K562 (cell line): ENCODE data around the gene TRABD. TPM values are rescaled to one million over a fixed set of nuclear protein-coding genes. Genes with fewer than 3 reads are reported as not detected.
A peak's percentile ranks its signal among the peaks of the same experiment; 100 is the strongest.

ENCODE experiments used
- ATAC-seq: fragments of 200-7000 bp; cut with Tn5 transposase; 3 replicates; pipeline ENCODE4 v1.9.1; 2020; ENCODE audit warnings: moderate library complexity
- Bru-seq: library from RNA; stranded (reverse); fragments of 400-500 nt; gene quantifications from one replicate; lab custom pipeline; 2021; lab: Mats Ljungman, UMichigan
- BruChase-seq, 2 experiments: library from RNA; stranded (reverse); fragments of 400-500 nt; gene quantifications; one replicate each; lab custom pipeline; 2021; lab: Mats Ljungman, UMichigan
- BruUV-seq: library from RNA; stranded (reverse); fragments of 400-500 nt; replicated peaks from 2 replicates; lab custom pipeline; 2021; lab: Mats Ljungman, UMichigan
- CTCF ChIA-PET: fragments of 300-600 bp; formaldehyde crosslinking; extraction: SDS; loops from one replicate; lab custom pipeline; 2021; ENCODE audit warnings: low intra/inter-chr PET ratio; lab: Yijun Ruan, JAX
- POLR2A ChIA-PET: fragments of 300-600, 350-650 bp; sonication (Branson Sonifier 250); formaldehyde crosslinking; extraction: SDS; loops from one replicate; lab custom pipeline; 2021; ENCODE audit warnings: antibody characterized with exemption, inconsistent platforms; lab: Yijun Ruan, JAX
- DNase-seq, 4 experiments: peaks; one replicate each; pipeline versions ENCODE4 v3.0.0 to v3.0.0-alpha.2; 2011 to 2018; ENCODE audit warnings: low spot score in 3 of 4, mixed read lengths in 3 of 4; ENCODE audit errors: extremely low read depth in 1 of 4
- FAIRE-seq: peaks from 2 replicates; lab custom pipeline; 2011; peaks lifted over from hg19 to GRCh38; lab: Jason Lieb, UNC
- H2AFZ ChIP-seq: 2 replicates; pipeline ENCODE4 v1.6.0; 2011; ENCODE audit warnings: low read depth, low read length, control low read depth, inconsistent platforms
- H3K27ac ChIP-seq: fragments of 200-600 bp; 3 replicates; pipeline ENCODE4 v1.8.0; 2011; ENCODE audit warnings: low read depth, mild to moderate bottlenecking, control low read depth, inconsistent platforms, low read length, moderate library complexity, mixed read lengths; ENCODE audit errors: extremely low read depth
- H3K27me3 ChIP-seq, 2 experiments: fragments of 300-600 bp in 1 of 2; 2 replicates in 1 of 2; 3 replicates in 1 of 2; pipeline versions ENCODE4 v1.6.0 to v1.8.0; 2011; ENCODE audit warnings: inconsistent platforms in 2 of 2, low read length in 2 of 2, mild to moderate bottlenecking in 1 of 2, mixed read lengths in 1 of 2, moderate library complexity in 1 of 2; ENCODE audit not compliant: control insufficient read depth in 2 of 2, insufficient read depth in 2 of 2
- H3K36me3 ChIP-seq: fragments of 300-600 bp; 3 replicates; pipeline ENCODE4 v1.8.0; 2011; ENCODE audit warnings: mild to moderate bottlenecking, low read length, inconsistent platforms; ENCODE audit not compliant: control insufficient read depth, insufficient read depth
- H3K4me1 ChIP-seq, 2 experiments: fragments of 200-600 bp in 1 of 2; replicated peaks in 1 of 2; 2 replicates in 1 of 2; 3 replicates in 1 of 2; pipeline versions ENCODE4 v1.5.1 to v1.8.0; 2011; ENCODE audit warnings: inconsistent platforms in 2 of 2, low read length in 2 of 2, mild to moderate bottlenecking in 1 of 2, mixed read lengths in 1 of 2, moderate library complexity in 1 of 2; ENCODE audit not compliant: control insufficient read depth in 2 of 2, insufficient read depth in 2 of 2
- H3K4me2 ChIP-seq: 2 replicates; pipeline ENCODE4 v1.6.1; 2011; ENCODE audit warnings: low read length, control low read depth, inconsistent platforms, mixed read lengths; ENCODE audit not compliant: insufficient read depth
- H3K4me3 ChIP-seq: fragments of 200-600 bp; sonication (generic), shearing (Covaris generic); 2 replicates; pipeline ENCODE4 v1.5.1; 2016; ENCODE audit warnings: control low read depth, inconsistent platforms
- H3K79me2 ChIP-seq: fragments of 200-600 bp; 3 replicates; pipeline ENCODE4 v1.8.0; 2011; ENCODE audit warnings: low read length, inconsistent platforms; ENCODE audit not compliant: control insufficient read depth, insufficient read depth
- H3K9ac ChIP-seq, 2 experiments: 2 replicates each; pipeline versions ENCODE4 v1.6.0 to v1.6.1; 2011; ENCODE audit warnings: low read depth in 2 of 2, low read length in 2 of 2, control low read depth in 1 of 2, inconsistent platforms in 1 of 2, mild to moderate bottlenecking in 1 of 2, mixed read lengths in 1 of 2; ENCODE audit not compliant: insufficient read depth in 1 of 2
- H3K9me1 ChIP-seq: one replicate; pipeline ENCODE4 v1.6.0; 2011; ENCODE audit warnings: inconsistent platforms, mild to moderate bottlenecking, low read length, moderate library complexity; ENCODE audit not compliant: control insufficient read depth, insufficient read depth
- H3K9me3 ChIP-seq: replicated peaks from 2 replicates; pipeline ENCODE4 v1.5.1; 2011; ENCODE audit warnings: low read depth, low read length, inconsistent platforms; ENCODE audit not compliant: control insufficient read depth, insufficient read depth
- H4K20me1 ChIP-seq: replicated peaks from 2 replicates; pipeline ENCODE4 v1.6.1; 2011; ENCODE audit warnings: low read length, inconsistent platforms, mixed read lengths; ENCODE audit not compliant: control insufficient read depth, insufficient read depth
- CTCF ChIP-seq, 3 experiments: IDR thresholded peaks in 2 of 3; conservative IDR thresholded peaks in 1 of 3; 2 replicates each; pipeline ENCODE4 v1.5.1; 2011 to 2012; ENCODE audit warnings: low read length in 3 of 3, mild to moderate bottlenecking in 3 of 3, control low read depth in 2 of 3, improper control_type of control experiment in 1 of 3, inconsistent platforms in 1 of 3, low read depth in 1 of 3, mixed read lengths in 1 of 3, moderate library complexity in 1 of 3; ENCODE audit not compliant: insufficient read depth in 2 of 3
- MAZ ChIP-seq, 2 experiments: fragments of 450-650 bp in 1 of 2; sonication (generic) in 1 of 2; formaldehyde crosslinking; IDR thresholded peaks in 1 of 2; conservative IDR thresholded peaks in 1 of 2; 2 replicates each; pipeline versions ENCODE4 v1.4.0 to v1.5.0; 2020; ENCODE audit warnings: mild to moderate bottlenecking in 1 of 2, missing genetic modification reagents in 1 of 2
- PCBP2 ChIP-seq: fragments of 200-400 bp; formaldehyde crosslinking; IDR thresholded peaks from 2 replicates; pipeline ENCODE4 v1.6.1; 2018; ENCODE audit warnings: low read length, low read depth, mild to moderate bottlenecking, moderate library complexity; ENCODE audit not compliant: poor library complexity, severe bottlenecking
- PRPF4 ChIP-seq: fragments of 200-400 bp; formaldehyde crosslinking; IDR thresholded peaks from one replicate; pipeline ENCODE4 v1.6.1; 2017; ENCODE audit warnings: low read length, low read depth, mild to moderate bottlenecking; ENCODE audit not compliant: insufficient read depth, poor library complexity, severe bottlenecking
- RBFOX2 ChIP-seq: fragments of 200-400 bp; formaldehyde crosslinking; IDR thresholded peaks from 2 replicates; pipeline ENCODE4 v1.6.1; 2017; ENCODE audit warnings: low read depth, mild to moderate bottlenecking, low read length, moderate library complexity
- SIX5 ChIP-seq, 2 experiments: IDR thresholded peaks; 2 replicates each; pipeline ENCODE4 v1.6.1; 2011; ENCODE audit warnings: low read length in 2 of 2, borderline replicate concordance in 1 of 2, low read depth in 1 of 2, mild to moderate bottlenecking in 1 of 2, moderate library complexity in 1 of 2; ENCODE audit not compliant: insufficient read depth in 1 of 2
- ZHX1 ChIP-seq: fragments of 150-350 bp; conservative IDR thresholded peaks from 2 replicates; pipeline ENCODE4 v1.6.1; 2014; ENCODE audit warnings: low read length
- WGBS: fragments of 100-300 bp; shearing (Covaris generic); methylation state at CpG from one replicate; pipeline ENCODE4 v1.1.6; 2016; ENCODE audit warnings: low coverage, mixed read lengths; ENCODE audit not compliant: insufficient coverage; ENCODE audit errors: missing lambda C conversion rate; 5-methylcytosine and 5-hydroxymethylcytosine counted together
- in situ Hi-C: fragments of 300-500 bp; cut with MboI; formaldehyde crosslinking; loops from 4 replicates; pipeline ENCODE4 v1.15.0; 2018; ENCODE audit warnings: inconsistent platforms, mixed read lengths
- intact Hi-C: fragments of 100-400 bp; cut with micrococcal nuclease; formaldehyde crosslinking; loops from 2 replicates; pipeline ENCODE4 v1.14.2; 2022
- long read RNA-seq, 3 experiments: library from polyadenylated mRNA in 2 of 3; library from RNA in 1 of 3; unstranded in 2 of 3; stranded (forward) in 1 of 3; transcript quantifications; one replicate each; pipeline ENCODE4 v2.0.0, GENCODE V29; 2019 to 2022
- polyA minus RNA-seq, 3 experiments: library from RNA; depleted of rRNA, polyadenylated mRNA; stranded (reverse); fragments of >200 nt; gene quantifications; 2 replicates each; pipeline ENCODE4 v1.2.3, GENCODE V29; 2011
- polyA plus RNA-seq, 8 experiments: library from polyadenylated mRNA; depleted of rRNA in 4 of 8; stranded (reverse) in 5 of 8; unstranded in 3 of 8; fragments of >200 nt; fragmentation: Nextera tagmentation in 2 of 8; fragmentation: Illumina TruSeq in 1 of 8; extraction: Ambion mirVana in 2 of 8; extraction: Trizol in 1 of 8; gene quantifications; 2 replicates each; pipeline versions ENCODE4 v1.2.1 to v1.2.3, GENCODE V29; 2011 to 2014; ENCODE audit warnings: inconsistent platforms in 1 of 8, missing spikeins in 1 of 8
- total RNA-seq, 7 experiments: library from RNA; depleted of rRNA in 6 of 7; stranded (reverse); fragments of >200 nt in 6 of 7; fragmentation: Illumina TruSeq in 2 of 7; extraction: Trizol in 2 of 7; gene quantifications; 2 replicates each; pipeline versions ENCODE4 v1.2.1 to v1.2.3, GENCODE V29; 2011 to 2021; ENCODE audit warnings: low replicate concordance in 1 of 7

The TRABD gene
- total RNA-seq (2011; cell fraction: chromatin; rRNA removed; ENCODE audit: low replicate concordance) = 44.8 and 168 TPM in 2 replicates
- 130 and 141 TPM in 2 replicates for total RNA-seq (2011; cell fraction: nucleolus; rRNA removed)
- 69.2 and 70.6 TPM in 2 replicates for total RNA-seq (2011; cell fraction: nucleoplasm; rRNA removed)
- total RNA-seq (2014; rRNA removed) (41.2 and 49.8 TPM in 2 replicates), total RNA-seq (2014; rRNA removed; fragmentation: Illumina TruSeq; extraction: Trizol) (1.4 and 2.8 TPM in 2 replicates), total RNA-seq (2015; rRNA removed; fragmentation: Illumina TruSeq; extraction: Trizol) (14.0 and 14.7 TPM in 2 replicates), total RNA-seq (2021) (55.3 and 59.3 TPM in 2 replicates), polyA plus RNA-seq (2011; rRNA removed) (24.3 and 35.9 TPM in 2 replicates), polyA plus RNA-seq (2014; fragmentation: Illumina TruSeq; extraction: Trizol) (7.7 and 20.3 TPM in 2 replicates), polyA plus RNA-seq (2014; fragmentation: Nextera tagmentation; extraction: Ambion mirVana) (under 1 TPM; 0.08 to 0.59 TPM), polyA plus RNA-seq (2014; rRNA removed) (62.0 and 62.9 TPM in 2 replicates), polyA minus RNA-seq (2011; rRNA and poly(A)+ RNA removed) (4.1 and 8.2 TPM in 2 replicates), Bru-seq, nascent RNA (percentile 63 among the genes with signal in this experiment), BruChase-seq, experiment 1, labeled RNA remaining after a 2-hour chase (percentile 62 among the genes with signal in this experiment), BruChase-seq, experiment 2, labeled RNA remaining after a 6-hour chase (percentile 67 among the genes with signal in this experiment)
- polyA plus RNA-seq (2011; cell fraction: cytosol; rRNA removed) = 27.7 and 49.1 TPM in 2 replicates
- 268 and 323 TPM in 2 replicates for polyA plus RNA-seq (2011; cell fraction: nucleus; rRNA removed)
- 38.7 and 63.6 TPM in 2 replicates for polyA plus RNA-seq (2012)
- 15.3 and 18.4 TPM in 2 replicates for polyA minus RNA-seq (2011; cell fraction: cytosol; rRNA and poly(A)+ RNA removed)
- 21.8 and 25.8 TPM in 2 replicates for polyA minus RNA-seq (2011; cell fraction: nucleus; rRNA and poly(A)+ RNA removed)
- long read RNA-seq, experiment 1, transcript TRABD-202 (10 exons, 2,272 nt) = major isoform, 24 of 120 reads
- long read RNA-seq, experiment 1, transcript TRABD-206 (2 exons, 1,661 nt) = minor isoform, 13 of 120 reads
- long read RNA-seq, experiment 1, transcript TRABD-201 (10 exons, 2,329 nt) = minor isoform, 16 of 120 reads
- long read RNA-seq, experiment 1, partial matches to known transcripts = 19 of 120 reads
- long read RNA-seq, experiment 1, other reads (novel, unspliced or antisense) = 45 of 120 reads
- long read RNA-seq, experiment 2, transcript TRABD-202 (10 exons, 2,272 nt) = major isoform, 15 of 59 reads
- long read RNA-seq, experiment 2, transcript TRABD-201 (10 exons, 2,329 nt) = minor isoform, 8 of 59 reads
- long read RNA-seq, experiment 2, partial matches to known transcripts = 13 of 59 reads
- long read RNA-seq, experiment 2, other reads (novel, unspliced or antisense) = 22 of 59 reads
- long read RNA-seq, experiment 3, transcript TRABD-202 (10 exons, 2,272 nt) = major isoform, 24 of 59 reads
- long read RNA-seq, experiment 3, transcript TRABD-201 (10 exons, 2,329 nt) = minor isoform, 14 of 59 reads
- long read RNA-seq, experiment 3, partial matches to known transcripts = 2 of 59 reads
- long read RNA-seq, experiment 3, other reads (novel, unspliced or antisense) = 16 of 59 reads

GRCh38 chr22:50185375-50186087, at the start of gene TRABD:
Gene TRABD, plus strand, starts transcription at chr22:50185913. Its CDS starts 7,148 bp downstream, at chr22:50193061.
- DNase-seq = peak; percentile 85 to 91 (median 88)
- peak within 1 kb of the TSS; percentile 64 for H3K4me3 ChIP-seq
- peak within 1 kb of the TSS; percentile 80 for H3K27ac ChIP-seq
- peak within 1 kb of the TSS; percentile 91 for H2AFZ ChIP-seq
- no peak for FAIRE-seq
- H3K27me3 ChIP-seq = no peaks in the 10 kb centered on the region
- in situ Hi-C loops = no loop called here
- H3K9me3 ChIP-seq = no peaks in the 10 kb centered on the region
- peak within 1 kb of the TSS; percentile 69 to 95 for H3K9ac ChIP-seq
- peak; percentile 83 for ATAC-seq
- peaks cover 12% of the 10 kb centered on the region; the same call in 1 of the 3 replicates for H3K36me3 ChIP-seq
- peaks cover 7% of the 10 kb centered on the region; the same call in 1 of the 2 replicates for H4K20me1 ChIP-seq
- H3K4me1 ChIP-seq = peaks cover 13 to 77% of the 10 kb centered on the region in 2 experiments
- intact Hi-C loops = no loop called here
- CTCF ChIA-PET = no interaction called here
- POLR2A ChIA-PET = no interaction called here
- peak within 1 kb of the TSS; percentile 74 for H3K4me2 ChIP-seq
- 20% methylated on average over 1 of the region's 90 CpGs for WGBS
- H3K79me2 ChIP-seq = peaks cover 38% of the 10 kb centered on the region
- no peaks in the 10 kb centered on the region for H3K9me1 ChIP-seq
- no TSS peak for BruUV-seq
- TF ChIP-seq RBFOX2 (peak; percentile 26; the same call in 1 of the 2 replicates), PRPF4 (peak; percentile 59), ZHX1 (no peak), CTCF (IDR thresholded peaks at IDR 0.05 in 2 of 3, conservative IDR thresholded peaks at IDR 0.05 in 1 of 3; ENCODE audit: insufficient read depth in 2 of 3, low read depth in 1 of 3, low read length in 3 of 3) (no peak), SIX5 (IDR thresholded peaks at IDR 0.05; ENCODE audit: borderline replicate concordance in 1 of 2, insufficient read depth in 1 of 2, low read depth in 1 of 2, low read length in 2 of 2) (peak; percentile 23 to 50; a peak in 1 of 4 replicates), MAZ (CRISPR knock-in tag; conservative IDR thresholded peaks at IDR 0.05 in 1 of 2, IDR thresholded peaks at IDR 0.05 in 1 of 2) (peak; percentile 48; a peak in 1 of 4 replicates), PCBP2 (no peak)
